ENCODE measurements around the gene ETFDH.

Gene ETFDH

DNA sequence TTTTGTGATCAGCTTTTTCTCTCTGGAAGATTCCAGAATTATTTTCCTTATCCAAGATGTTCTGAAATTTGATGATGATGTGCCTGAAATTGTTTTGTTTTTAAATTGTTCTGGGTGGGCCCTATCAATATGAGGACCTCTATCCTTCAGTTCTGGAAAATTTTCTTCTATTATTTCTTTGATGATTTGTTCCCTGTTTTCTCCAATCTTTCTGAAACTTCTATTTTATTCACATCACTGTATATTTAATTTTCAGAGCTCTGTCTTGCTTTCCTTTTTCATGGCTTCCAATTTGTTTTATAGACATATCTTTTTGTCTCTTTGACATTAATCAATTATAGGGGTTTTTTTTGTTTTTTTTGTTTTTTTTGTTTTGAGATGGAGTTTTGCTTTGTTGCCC is 84.5 kb downstream of the ETFDH start:
- DNase-seq: no peak

DNA sequence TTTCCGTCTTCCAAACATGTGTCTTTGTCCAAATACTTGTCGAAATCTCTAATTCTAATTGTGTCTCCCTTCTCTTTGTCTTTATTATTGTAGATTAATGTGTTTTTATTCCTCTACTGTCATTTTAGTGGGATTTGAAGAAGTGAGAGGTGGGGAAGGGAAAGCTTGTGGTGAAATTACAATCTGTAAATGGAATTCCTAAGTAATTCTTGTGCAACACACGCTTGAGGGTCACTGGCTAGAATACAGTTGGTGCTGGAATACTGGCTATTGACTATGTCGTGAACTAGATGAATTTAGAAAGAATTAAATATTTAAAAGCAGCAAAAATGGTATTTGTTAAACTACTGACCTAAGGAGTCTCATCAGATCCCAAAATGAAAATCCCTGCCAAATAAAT is 86.0 kb downstream of the ETFDH start:
- DNase-seq: no peak

DNA sequence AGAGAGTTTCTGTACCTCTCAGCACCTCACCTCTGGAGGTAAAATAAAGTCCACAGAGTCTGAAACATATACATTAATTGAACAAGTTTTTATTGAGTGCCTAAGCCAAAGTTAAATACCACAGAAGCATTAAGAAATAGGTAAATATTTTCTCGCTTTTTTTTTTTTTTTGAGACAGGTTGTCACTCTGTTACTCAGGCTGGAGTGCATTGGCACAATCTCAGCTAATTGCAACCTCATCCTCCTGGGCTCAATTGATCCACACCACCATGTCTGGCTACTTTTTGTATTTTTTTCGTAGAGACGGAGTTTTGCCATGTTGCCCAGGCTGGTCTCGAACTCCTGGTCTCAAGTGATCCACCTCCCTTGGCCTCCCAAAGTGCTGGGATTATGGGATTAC is 86.6 kb downstream of the ETFDH start:
- no peak for DNase-seq

All from NCI-H774 (cell line).